ENCODE measurements around the gene SH3YL1.

GRCh38 chr2:270861-271260 is 7.0 kb upstream of the SH3YL1 start:
- TF ChIP-seq BHLHE40 (IDR thresholded peaks at IDR 0.05; ENCODE audit: low read depth, low read length) (no peak), JUN (IDR thresholded peaks at IDR 0.05) (no peak), GATA3 (IDR thresholded peaks at IDR 0.05; ENCODE audit: borderline replicate concordance) (no peak), CTCF (IDR thresholded peaks at IDR 0.05) (no peak), POLR2A (IDR thresholded peaks at IDR 0.05; ENCODE audit: low read length) (no peak), MAX (IDR thresholded peaks at IDR 0.05) (no peak), EP300 (IDR thresholded peaks at IDR 0.05) (no peak), ZSCAN20 (CRISPR knock-in tag; IDR thresholded peaks at IDR 0.05) (no peak), HMGXB4 (CRISPR knock-in tag; IDR thresholded peaks at IDR 0.05; ENCODE audit: borderline replicate concordance) (no peak), EHF (CRISPR knock-in tag; IDR thresholded peaks at IDR 0.05) (no peak), ZNF302 (CRISPR knock-in tag; IDR thresholded peaks at IDR 0.05) (no peak), REST (IDR thresholded peaks at IDR 0.05) (no peak), ELK1 (IDR thresholded peaks at IDR 0.05; ENCODE audit: low read depth, low read length) (no peak), RFX5 (IDR thresholded peaks at IDR 0.05) (no peak)
